SU-DHL-6 (cell line): ENCODE results near the gene RNU1-3.
"Not testable (repeated sequence)": the region's sequence is repeated elsewhere in the genome, so short reads cannot be mapped to it uniquely, and the experiment has no call there.

Experiments
- H2AFZ ChIP-seq: fragments of 200-600 bp; sonication (generic); 2 replicates; pipeline ENCODE4 v1.6.1; 2014; ENCODE audit warnings: low read depth, mild to moderate bottlenecking, moderate library complexity, mixed read lengths, antibody characterized with exemption, low read length; ENCODE audit not compliant: severe bottlenecking
- H3F3A ChIP-seq: fragments of 200-600 bp; shearing (Covaris generic); 2 replicates; pipeline ENCODE4 v1.6.0; 2016; ENCODE audit warnings: antibody characterized with exemption, mild to moderate bottlenecking; ENCODE audit not compliant: insufficient read depth
- H3K27ac ChIP-seq: fragments of 200-600 bp; sonication (generic); 2 replicates; pipeline ENCODE4 v1.5.1; 2016; ENCODE audit warnings: low read depth, mild to moderate bottlenecking, low read length, moderate library complexity, mixed read lengths
- H3K27me3 ChIP-seq: fragments of 200-600 bp; sonication (generic), shearing (Covaris generic); 2 replicates; pipeline ENCODE4 v1.6.0; 2014; ENCODE audit warnings: mild to moderate bottlenecking, low read length
- H3K36me3 ChIP-seq: fragments of 200-600 bp; sonication (generic); 2 replicates; pipeline ENCODE4 v1.6.1; 2014; ENCODE audit warnings: mild to moderate bottlenecking, low read length, mixed read lengths
- H3K4me2 ChIP-seq: fragments of 300-600, 200-600 bp; shearing (Covaris generic), sonication (generic); 2 replicates; pipeline ENCODE4 v1.6.0; 2014; ENCODE audit warnings: low read length, low read depth, mild to moderate bottlenecking; ENCODE audit not compliant: poor library complexity, severe bottlenecking
- H3K4me3 ChIP-seq: fragments of 200-600 bp; sonication (generic); 2 replicates; pipeline ENCODE4 v1.5.1; 2014; ENCODE audit warnings: antibody characterized with exemption, low read length, mild to moderate bottlenecking, mixed read lengths; ENCODE audit not compliant: insufficient read depth, poor library complexity, severe bottlenecking
- H3K79me2 ChIP-seq: fragments of 200-600 bp; sonication (generic); 2 replicates; pipeline ENCODE4 v1.6.1; 2014; ENCODE audit warnings: mild to moderate bottlenecking, low read length, moderate library complexity; ENCODE audit not compliant: insufficient read depth
- H3K9ac ChIP-seq: fragments of 200-600 bp; sonication (generic); 2 replicates; pipeline ENCODE4 v1.7.0; 2014; ENCODE audit warnings: mild to moderate bottlenecking, low read length
- H3K9me2 ChIP-seq: fragments of 200-600 bp; sonication (generic); replicated peaks from 2 replicates; pipeline ENCODE4 v1.6.1; 2014; ENCODE audit warnings: low read length; ENCODE audit not compliant: insufficient read depth
- H3K9me3 ChIP-seq: fragments of 200-600 bp; sonication (generic); 2 replicates; pipeline ENCODE4 v1.6.1; 2014; ENCODE audit warnings: low read length, mixed read lengths; ENCODE audit not compliant: insufficient read depth
- H4K20me1 ChIP-seq: fragments of 200-600 bp; sonication (generic); 2 replicates; pipeline ENCODE4 v1.6.1; 2014; ENCODE audit warnings: low read depth, mild to moderate bottlenecking, antibody characterized with exemption, low read length, moderate library complexity, mixed read lengths

The RNU1-3 gene

GRCh38 chr1:16666502-16667413 is at the start of gene RNU1-3:
TSS of gene RNU1-3 (minus strand) at chr1:16666948.
- not testable (repeated sequence) for H3K4me3 ChIP-seq, H3K4me2 ChIP-seq, H4K20me1 ChIP-seq, H3K9me2 ChIP-seq, H3K9ac ChIP-seq, H3K9me3 ChIP-seq, H3F3A ChIP-seq, H3K36me3 ChIP-seq, H3K79me2 ChIP-seq, H2AFZ ChIP-seq, H3K27me3 ChIP-seq, H3K27ac ChIP-seq

- not testable (repeated sequence) for H3F3A ChIP-seq, H3K27me3 ChIP-seq, H4K20me1 ChIP-seq
Observed at GRCh38 chr1:16713480-16713879, 46.7 kb upstream of the RNU1-3 start.

GRCh38 chr1:16712984-16713383 is 46.2 kb upstream of the RNU1-3 start:
- not testable (repeated sequence) for H3K4me3 ChIP-seq, H3K9me2 ChIP-seq, H3K27me3 ChIP-seq, H3K9me3 ChIP-seq, H3K4me2 ChIP-seq, H2AFZ ChIP-seq, H3F3A ChIP-seq, H4K20me1 ChIP-seq, H3K36me3 ChIP-seq, H3K79me2 ChIP-seq, H3K9ac ChIP-seq, H3K27ac ChIP-seq

More at GRCh38 chr1:16713480-16713879, 46.7 kb upstream of the RNU1-3 start:
- H3K36me3 ChIP-seq, H3K4me2 ChIP-seq, H3K4me3 ChIP-seq, H2AFZ ChIP-seq, H3K79me2 ChIP-seq, H3K9me3 ChIP-seq, H3K27ac ChIP-seq, H3K9me2 ChIP-seq, H3K9ac ChIP-seq: not testable (repeated sequence)

- H3K4me3 ChIP-seq, H3K79me2 ChIP-seq, H3K27ac ChIP-seq, H4K20me1 ChIP-seq, H3K27me3 ChIP-seq, H3K9me2 ChIP-seq, H2AFZ ChIP-seq, H3K9ac ChIP-seq, H3K36me3 ChIP-seq, H3F3A ChIP-seq, H3K9me3 ChIP-seq, H3K4me2 ChIP-seq: not testable (repeated sequence)
Observed at GRCh38 chr1:16712582-16712981, 45.8 kb upstream of the RNU1-3 start.

GRCh38 chr1:16712131-16712530 is 45.4 kb upstream of the RNU1-3 start:
- H3K36me3 ChIP-seq, H3K4me3 ChIP-seq, H3K79me2 ChIP-seq, H3F3A ChIP-seq, H3K9me2 ChIP-seq, H3K27me3 ChIP-seq, H2AFZ ChIP-seq, H4K20me1 ChIP-seq, H3K27ac ChIP-seq, H3K4me2 ChIP-seq, H3K9ac ChIP-seq, H3K9me3 ChIP-seq: not testable (repeated sequence)

- H2AFZ ChIP-seq, H3K4me2 ChIP-seq, H3K4me3 ChIP-seq, H3K36me3 ChIP-seq, H3K9me2 ChIP-seq, H3K79me2 ChIP-seq, H3F3A ChIP-seq, H3K9me3 ChIP-seq, H3K27ac ChIP-seq, H3K9ac ChIP-seq, H4K20me1 ChIP-seq, H3K27me3 ChIP-seq: not testable (repeated sequence)
Observed at GRCh38 chr1:16710618-16711017, 43.9 kb upstream of the RNU1-3 start.
